ENCODE results near the gene AKAP13.

Gene AKAP13

DNA sequence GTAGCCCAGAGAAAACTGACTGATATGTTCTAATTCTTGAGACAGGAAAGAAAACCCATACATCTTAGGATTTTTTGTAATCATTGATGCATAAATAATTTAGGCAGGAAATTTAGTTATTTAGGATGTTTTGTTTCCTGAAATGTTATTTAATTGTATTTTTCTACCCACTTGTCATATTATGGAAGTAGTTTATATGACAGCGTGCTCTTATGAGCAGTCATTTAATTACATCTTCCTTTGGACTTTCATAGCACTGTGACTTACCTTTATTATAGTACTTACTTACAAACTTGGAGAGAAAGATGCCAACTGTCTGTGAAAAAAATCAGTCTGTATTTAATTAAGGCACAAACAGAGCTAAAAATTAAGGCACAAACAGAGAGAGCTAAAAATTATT, 65.0 kb downstream of the AKAP13 start:
- no peak for DNase-seq

DNA sequence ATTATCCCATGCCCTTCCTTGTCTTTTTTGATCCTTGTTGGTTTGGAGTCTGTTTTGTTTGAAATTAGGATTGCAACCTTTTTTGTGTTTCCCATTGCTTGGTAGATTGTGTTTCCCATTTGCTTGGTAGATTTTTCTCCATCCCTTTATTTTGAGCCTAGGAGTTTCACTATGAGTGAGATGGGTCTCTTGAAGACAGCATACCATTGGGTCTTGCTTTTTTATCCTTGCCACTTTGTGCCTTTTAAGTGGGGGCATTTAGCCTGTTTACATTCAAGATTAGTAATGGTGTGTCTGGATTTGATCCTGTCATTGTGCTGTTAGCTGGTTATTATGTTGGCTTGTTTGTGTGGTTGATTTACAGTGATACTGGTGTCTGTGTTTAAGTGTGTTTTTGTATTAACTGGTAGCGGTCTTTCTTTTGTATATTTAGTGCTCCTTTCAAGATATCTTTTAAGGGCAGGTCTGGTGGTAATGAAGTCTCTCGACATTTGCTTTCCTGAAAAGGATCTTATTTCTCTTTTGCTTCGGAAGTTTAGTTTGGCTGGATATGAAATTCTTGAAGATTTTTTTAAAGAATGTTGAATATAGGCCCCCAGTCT, 70.8 kb downstream of the AKAP13 start:
- no peak for DNase-seq

DNA sequence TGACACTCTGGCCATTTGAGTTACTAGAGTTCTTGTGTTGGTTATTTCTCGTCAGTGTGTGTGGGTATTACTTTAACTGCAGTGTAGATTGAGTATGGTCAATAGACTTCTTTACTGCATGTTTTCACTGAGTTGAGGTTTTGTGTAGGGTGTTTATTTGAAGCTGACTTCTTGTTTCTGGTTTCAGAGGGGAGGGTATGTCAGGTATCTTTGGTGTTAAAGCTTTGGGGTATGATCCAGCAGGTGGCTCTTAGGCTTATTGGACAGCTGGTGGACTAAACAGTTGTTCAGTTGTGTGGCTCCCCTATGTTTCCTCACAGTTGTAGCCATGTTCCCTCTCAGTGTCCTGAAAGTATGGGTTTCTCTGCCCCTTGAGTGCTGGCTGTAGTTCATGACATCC, 72.0 kb downstream of the AKAP13 start:
- no peak for DNase-seq

DNA sequence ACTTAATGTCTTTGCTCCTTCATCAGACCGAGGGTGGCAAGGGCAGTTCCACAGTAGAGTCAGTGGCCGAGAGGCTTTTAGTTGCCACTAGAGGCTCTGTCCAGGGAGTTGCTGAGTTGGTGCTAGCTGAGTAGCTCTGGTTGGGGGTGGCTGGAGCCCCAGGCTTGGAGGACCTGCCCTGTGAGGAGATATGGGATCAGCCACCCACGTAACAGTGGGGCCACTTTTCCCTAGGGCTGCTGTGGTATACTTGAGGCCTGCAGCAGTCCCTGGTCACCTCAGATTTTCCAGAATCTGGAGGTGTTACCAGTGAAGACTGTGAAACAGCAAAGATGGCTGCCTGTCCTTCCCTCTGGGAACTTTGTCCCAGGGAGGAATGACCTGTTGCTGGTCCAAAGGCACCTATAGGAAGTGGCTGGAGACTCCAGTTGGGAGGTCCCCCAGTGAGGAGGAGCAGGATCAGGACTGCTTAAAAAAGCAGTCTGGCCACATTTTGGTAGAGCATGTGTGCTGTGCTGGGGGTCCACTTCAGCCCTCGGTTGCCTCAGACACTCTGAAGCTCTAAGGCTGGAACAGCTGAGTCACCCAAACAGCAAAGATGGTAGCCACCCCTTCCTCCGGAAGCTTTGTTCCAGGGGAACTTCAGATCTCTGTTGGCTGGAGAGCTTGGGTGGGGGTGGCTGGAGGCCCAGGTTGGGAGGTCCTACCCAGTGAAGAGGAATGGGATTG, 72.9 kb downstream of the AKAP13 start:
- no peak for DNase-seq

DNA sequence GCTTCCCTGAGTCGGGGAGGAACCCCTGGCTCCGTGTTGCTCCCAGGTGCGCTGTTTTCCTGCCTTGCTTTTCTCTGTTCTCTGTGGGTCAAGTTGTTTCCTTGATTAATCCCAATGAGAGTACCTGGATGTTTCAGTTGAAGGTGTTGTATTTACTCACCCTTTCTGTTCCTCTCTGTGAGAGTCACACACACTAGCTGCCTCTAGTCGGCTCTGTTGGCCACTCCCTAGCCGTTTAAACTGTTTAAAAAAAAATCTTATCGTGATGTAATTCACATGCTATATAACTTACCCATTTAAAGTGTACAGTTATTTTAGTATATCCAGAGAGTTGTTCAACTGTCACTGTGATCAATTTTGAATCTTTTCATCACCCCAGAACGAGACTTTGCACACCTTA, 74.0 kb downstream of the AKAP13 start:
- no peak for DNase-seq

DNA sequence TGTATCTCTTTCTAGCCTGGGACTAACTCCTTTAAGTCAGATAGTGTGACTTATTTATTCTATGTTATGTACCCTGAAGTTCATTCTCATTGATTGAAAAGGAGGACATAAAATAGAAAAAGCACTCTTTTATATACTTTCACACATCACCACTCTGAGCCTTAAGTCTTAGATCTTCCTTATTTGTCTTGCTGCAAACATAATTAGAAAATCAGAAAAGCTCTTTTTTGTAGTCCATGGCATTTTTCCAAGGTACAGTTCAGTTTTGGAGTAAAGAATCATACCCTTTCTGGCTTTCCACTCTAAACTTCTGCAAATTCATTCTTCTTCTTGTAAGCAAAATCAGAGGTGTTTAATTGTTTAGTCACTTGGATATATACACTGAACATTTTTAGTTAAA, 75.5 kb downstream of the AKAP13 start:
- DNase-seq: no peak

DNA sequence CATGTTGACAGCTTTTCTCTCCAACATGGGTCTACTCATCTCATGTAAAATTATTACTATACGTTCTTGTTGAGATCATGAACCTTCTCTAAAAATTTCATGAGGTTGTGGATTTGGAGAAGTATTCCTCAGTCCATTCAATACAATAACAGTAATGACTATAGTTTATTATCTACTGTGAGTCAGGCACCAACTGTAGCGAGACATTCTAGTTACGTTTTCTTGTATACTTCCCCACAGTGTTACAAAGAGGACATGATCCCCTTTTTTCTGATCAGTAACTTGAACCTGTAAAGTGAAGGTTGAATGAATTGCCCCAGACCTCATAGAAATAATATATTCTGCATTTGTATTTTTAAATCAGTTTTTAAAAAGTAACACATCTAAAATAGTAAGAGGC, 76.4 kb downstream of the AKAP13 start:
- DNase-seq: no peak

DNA sequence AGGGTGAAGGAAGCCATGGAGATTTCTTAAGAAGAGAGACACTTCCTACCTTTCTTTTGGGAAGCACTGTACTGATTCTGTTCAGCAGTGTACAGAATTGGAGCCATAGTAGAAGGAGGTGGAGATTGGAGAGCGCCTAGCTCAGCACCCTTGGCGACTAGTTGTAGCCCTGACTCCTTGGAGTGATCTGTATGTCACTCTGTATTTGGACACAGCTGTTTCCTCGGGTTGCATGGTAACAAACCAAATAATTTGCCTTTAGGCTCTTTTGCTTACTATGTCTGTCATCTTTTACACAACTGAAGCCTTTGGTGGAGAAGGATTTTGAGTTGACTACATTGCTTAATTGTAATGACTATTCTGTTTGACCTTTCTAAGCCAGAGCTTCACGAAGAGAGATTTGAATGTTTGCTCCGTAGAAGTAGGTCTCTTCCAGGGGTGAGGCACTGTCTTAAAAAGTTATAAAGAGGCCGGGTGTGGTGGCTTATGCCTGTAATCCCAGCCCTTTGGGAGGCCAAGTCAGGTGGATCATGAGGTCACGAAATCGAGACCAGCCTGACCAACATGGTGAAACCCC, 77.1 kb downstream of the AKAP13 start:
- no peak for DNase-seq

DNA sequence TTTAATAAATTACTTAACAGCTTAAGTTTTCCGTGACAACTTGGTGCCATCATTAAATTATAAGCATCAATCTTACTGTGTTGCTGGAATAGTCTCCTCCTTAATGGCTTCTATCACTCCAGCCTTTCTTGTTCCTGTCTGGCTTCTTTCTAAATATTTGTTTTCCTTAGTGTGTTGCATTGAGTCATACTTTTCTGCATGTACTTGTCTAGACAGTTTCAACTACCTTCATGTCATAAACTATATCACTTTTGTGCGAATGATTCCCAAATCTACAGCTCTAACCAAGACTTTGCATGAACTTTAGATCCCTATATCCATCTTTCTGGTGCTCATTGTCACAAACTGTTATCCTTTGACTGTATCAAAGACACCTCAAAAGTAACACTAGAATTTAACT, 78.4 kb downstream of the AKAP13 start:
- DNase-seq: no peak

DNA sequence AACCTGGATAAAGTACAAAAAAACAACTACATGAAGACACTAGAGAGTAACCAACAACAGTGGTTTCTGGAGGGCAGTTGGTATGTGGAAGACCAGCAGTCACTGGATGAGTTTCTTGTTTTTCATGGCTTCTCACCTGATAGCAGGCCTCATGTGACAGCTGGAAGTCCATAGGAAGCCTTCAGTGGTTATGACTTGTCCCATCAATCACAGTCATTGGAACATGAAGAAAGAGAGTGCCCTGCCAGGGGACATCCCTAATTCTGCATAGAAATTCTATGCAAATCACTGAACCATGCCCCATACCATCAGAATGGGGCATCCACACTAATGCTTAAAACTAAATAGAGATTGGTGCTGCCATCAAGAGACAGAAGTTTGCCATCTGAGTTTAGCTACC, 81.6 kb downstream of the AKAP13 start:
- no peak for DNase-seq

DNA sequence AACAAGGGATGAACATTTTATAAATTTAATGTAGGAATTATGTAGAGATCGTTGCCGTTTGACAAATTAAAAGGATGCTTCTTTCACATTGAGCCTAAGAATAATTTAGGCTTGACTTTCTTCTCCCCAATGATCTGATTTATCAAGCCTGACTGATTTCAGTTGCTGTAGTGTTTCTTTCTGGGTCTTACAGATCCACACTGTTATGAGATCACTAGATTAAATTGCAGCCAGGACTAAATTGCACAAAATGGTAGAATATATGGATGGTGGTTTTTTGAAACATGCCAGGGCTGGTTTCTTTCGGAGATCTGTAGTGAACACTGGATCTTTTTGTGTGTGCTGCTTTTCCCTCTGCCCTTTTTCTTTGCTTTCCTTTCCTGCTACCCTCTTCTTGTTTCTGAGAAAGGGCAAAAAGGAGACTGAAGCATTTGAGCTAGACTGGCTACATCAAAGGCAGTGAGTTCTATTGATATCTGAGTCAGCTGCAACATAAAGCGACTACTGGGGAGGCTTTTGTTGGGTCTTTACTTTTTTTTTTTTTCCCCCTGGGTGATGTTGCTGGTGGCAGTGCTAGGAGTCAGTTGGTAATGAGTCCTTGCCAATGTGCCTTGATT, 83.0 kb downstream of the AKAP13 start:
- no peak for DNase-seq

DNA sequence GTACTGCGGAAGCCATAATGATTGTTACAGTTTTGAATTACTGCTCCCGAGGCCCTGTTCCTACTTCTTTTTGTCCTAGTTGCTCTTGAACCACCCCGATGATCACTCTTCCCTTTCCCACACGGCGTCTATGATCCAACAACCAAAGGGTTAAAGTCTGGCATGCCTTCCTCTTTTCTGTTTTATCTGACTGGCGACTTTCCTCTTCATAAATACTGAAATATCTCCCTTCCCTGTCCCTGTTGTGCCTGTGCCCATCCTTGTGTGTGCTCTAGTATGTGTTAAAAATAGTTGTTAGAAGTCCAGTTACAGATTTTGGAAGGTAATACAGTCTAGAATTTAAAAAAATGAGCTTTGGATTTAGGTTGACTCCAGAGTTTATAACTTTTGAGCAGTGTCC, 83.6 kb downstream of the AKAP13 start:
- DNase-seq: no peak

DNA sequence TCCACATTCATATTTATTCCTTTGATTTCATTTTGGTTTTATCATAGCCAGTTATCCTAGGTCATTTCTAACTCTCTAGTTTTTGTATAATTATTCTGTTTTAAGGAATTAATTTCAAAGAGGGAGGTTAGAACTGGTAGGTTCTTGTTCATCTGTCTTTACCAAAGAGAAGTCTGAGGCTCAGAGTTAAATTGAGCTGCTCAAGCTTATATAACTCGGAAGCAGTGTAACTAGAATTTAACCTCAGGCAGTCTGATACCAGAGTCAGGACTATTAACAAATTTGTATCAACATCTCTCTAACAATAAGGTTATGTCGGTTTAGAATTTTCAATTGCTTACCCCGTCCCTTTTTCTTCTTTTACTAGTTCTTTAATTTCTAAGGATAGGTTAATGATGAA, 84.1 kb downstream of the AKAP13 start:
- no peak for DNase-seq

DNA sequence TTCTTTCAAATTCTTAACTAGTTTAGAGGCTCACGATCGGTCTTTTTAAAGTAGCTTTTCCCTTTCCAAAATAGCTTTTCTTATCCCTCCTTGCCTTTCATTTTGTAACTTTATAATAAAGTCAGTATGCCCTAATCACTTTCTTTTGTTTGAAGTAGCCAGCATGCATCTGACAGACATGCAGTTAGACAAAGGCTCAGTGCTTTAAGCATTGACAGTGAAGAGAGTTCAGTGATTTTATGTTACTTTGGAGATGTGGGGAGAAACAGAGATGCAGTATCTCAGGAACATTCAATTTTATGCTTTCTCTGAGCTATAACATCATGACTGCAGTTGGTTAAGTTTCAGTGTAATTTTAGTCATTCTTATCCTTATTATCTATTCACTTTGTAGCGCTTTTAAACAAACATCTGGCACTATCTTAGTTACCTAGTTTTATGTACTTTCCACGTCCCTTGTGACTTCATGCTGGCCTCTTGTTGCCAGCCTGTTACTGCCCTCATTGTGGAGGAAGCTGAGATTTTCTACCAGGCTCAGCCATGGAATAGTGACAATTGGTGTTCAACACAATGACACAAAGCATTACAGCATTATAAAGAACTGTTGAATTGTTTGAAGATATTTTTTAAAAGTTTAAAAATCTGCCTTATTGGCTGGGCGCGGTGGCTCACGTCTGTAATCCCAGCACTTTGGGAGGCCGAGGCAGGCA, 90.3 kb downstream of the AKAP13 start:
- no peak for DNase-seq

DNA sequence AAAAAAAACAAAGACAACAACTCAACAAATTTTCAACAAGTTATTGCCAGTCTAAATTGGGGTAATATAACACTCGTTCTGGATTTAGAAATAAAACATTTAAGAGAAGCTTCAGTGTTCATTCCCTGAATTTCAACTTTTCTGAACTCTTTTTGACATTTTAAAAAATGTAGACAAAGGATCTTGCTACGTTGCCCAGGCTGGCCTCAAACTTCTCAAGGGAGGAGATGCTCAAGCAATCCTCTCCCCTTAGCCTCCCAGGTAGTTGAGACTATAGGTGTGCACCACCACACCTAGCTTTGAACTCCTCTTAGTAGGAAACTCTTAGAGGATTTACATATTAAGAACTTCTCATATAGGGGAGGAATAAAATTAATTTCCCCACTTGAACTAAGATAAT, 91.9 kb downstream of the AKAP13 start:
- no peak for DNase-seq

DNA sequence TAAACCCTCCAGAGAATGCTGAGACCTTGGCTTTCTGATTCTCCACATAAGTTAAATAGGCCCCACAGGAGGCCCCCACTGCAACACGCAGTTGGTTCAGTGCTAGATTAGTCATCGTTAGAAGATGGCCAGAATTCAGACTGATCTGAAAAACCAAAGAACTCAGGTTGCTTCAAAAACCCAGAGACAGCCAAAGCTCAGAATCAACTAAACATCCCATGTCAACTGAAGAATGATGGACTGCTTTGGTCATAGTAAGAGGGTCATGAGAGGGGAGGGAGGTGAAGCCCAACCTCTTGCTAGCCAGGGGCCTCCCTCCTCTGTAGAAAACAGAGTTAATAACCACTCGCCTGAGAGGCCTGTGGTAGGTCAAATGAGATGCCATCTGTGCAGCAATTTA, 93.1 kb downstream of the AKAP13 start:
- no peak for DNase-seq

DNA sequence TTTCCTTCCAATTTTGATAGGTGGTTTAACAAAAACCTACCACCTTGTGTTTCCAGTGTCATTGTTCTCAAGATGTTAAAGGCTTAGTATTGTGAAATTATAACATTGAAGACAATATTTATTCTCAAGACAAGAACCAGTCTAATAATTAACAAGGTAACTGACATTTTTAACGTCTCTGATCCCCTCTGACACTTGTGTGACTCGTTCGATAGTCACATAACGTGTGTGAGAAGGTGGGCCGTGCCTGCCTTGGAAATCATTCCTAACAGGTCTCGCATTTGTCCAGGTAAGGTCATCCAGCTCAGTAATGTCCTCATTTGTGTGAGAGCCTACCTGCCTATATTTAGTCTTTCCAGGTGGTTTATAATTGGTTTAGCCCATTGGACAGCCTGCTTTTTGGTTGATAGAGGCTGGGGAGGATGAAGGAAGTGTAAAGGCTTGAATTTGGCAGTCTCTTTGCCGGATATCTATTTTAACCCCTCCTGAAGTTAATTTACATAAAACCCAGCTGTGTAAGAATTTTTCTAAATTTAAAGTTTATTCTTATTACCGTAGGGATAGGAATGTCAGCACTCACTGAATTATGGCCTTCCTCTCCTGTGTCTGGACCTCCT, 94.4 kb downstream of the AKAP13 start:
- DNase-seq: no peak

DNA sequence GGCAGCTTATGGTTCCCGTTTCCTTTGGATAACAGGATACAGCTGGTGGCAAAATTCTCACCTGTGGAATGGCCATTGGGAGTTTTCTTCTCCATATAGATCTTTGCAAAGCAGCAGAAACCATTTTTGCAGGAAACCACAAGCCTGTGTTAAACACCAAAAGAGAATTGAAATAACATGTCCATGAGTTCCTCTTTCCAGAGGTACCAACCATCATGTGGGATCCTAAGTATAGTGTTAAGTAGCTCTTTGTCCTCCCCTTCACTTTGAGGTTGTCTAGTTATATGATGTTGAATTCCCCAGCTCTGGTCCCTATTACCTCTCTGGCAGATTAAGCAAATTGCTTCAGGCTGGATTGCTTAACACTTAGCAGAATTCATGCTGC, 94.9 kb downstream of the AKAP13 start:
- DNase-seq: no peak

DNA sequence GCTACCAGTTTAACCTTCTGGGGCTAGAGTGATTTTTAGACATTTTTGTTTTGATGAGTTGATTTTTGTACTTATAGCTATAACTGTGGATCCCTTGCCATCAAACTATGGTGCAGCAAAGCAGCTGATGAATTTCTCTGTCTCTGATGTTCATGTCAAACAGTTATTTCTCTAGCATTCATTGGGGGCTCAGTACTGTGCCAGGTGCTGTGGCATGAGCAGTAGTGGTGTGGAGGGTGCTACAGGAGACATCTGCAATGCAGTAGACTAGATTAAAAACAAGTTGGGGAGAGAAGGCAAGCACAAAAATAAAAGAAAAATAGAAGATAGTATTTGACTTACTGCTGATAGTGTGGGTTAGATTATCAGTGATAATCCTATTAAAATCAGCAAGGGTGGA, 95.3 kb downstream of the AKAP13 start:
- DNase-seq: no peak

DNA sequence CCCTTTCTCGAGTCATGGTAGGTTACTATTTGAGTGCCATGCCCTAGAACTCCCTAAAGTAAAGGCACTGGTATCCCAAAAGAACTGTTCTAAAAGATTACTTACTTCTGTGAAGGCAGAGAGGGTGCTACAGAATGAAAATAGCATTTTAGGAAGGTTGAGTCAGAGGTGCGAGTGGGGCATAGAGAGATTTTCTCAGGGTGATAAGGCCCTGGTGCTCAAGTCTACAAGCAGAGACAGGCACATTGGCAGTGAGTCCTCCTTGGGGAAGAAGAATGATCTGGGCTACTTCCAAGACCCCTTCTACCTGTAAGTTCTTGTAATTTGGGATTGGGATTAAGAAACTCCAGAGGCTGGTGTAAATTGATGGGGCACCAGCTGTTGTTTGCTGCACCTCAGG, 96.7 kb downstream of the AKAP13 start:
- DNase-seq: no peak

DNA sequence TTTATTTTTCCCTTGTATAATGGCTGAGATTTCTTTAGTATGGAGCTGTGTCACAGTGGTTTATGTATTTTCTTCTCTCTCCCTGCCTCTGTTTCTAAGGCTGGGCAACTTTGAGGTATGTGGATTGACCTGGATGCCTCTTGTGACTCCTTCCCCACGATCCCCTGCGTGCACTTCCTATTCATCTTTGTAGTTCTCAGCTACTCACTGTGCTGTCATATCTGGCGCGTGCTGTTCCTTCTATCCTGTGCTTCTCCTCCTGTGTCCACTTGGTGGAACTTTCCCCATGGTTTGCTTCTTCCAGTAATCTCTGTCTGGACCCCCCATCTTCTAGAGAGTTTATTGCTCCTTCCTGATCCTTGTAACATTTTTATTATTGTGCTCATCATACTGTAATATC, 97.3 kb downstream of the AKAP13 start:
- no peak for DNase-seq

DNA sequence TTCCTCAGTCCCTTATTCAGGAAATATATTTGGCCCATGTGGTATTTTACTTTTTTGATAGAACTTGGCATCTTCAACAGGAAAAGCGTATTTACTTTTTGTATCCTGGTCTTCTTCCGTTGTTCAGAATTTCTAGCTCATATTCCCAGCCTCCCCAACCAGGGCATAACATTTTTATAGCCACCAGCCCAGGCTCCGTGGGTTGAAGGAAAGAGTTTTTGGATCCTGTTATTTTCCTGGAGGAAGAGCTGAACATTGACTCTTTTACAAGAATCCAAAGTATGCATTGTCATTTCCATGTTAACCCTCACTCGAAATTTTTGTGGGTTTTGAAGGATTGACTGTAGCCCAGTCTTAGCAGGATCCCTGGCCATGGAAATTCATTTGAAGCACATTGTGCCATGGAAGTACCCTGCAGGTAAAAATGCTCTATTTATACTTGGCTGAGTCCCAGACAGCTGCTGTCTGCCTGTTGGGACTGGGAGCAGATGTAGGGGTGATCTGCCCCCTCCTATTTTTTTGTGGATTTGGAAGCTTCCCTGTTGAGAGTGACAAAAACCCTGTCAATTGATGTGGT, 98.8 kb downstream of the AKAP13 start:
- DNase-seq: no peak

DNA sequence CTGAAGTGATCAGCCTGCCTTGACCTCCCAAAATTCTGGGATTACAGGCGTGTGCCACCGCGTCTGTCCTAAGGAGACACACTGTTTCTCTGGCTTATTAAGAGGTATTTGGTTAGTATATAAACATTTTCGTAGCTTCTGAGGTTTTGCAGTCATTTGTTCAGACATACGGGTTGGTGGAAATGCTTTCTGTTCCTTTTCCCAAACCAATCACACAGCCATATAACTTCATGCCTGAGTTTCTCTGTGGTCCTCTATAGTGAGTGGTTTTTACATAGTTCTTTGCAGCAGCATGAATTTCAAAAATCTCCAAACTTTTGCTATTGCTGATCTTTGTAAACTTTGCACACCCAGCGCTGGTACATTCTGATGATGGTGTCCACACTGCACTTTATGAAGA, 100.5 kb downstream of the AKAP13 start:
- DNase-seq: no peak

All from CD4-positive, alpha-beta T cell treated with Interleukin-12 subunit alpha and Interleukin-12 subunit beta, for 1 hour (primary cell).